GM12878 (cell line): ENCODE measurements around the gene CSAD. TPM values are rescaled to one million over a fixed set of nuclear protein-coding genes. Genes with fewer than 3 reads are reported as not detected.

Experiments used
- ATF7 ChIP-seq: fragments of 450-650 bp; IDR thresholded peaks from 2 replicates; pipeline ENCODE4 v1.6.1; 2016; ENCODE audit warnings: low read depth, mild to moderate bottlenecking
- BRCA1 ChIP-seq: IDR thresholded peaks from 2 replicates; pipeline ENCODE4 v1.6.1; 2011; ENCODE audit warnings: low read depth, low read length, improper control_type of control experiment
- CBX3 ChIP-seq: fragments of 200-600 bp; sonication (generic); IDR thresholded peaks from 2 replicates; pipeline ENCODE4 v1.6.1; 2016; ENCODE audit warnings: low read depth, borderline replicate concordance
- CEBPB ChIP-seq, 2 experiments: fragments of 150-350 bp in 1 of 2; IDR thresholded peaks; 2 replicates each; pipeline ENCODE4 v1.6.1; 2012 to 2014; ENCODE audit warnings: low read depth in 2 of 2, low read length in 2 of 2, borderline replicate concordance in 1 of 2, inconsistent platforms in 1 of 2
- EGR1 ChIP-seq, 2 experiments: IDR thresholded peaks; 1 replicate in 1 of 2; 2 replicates in 1 of 2; pipeline ENCODE4 v1.6.1; 2011 to 2012; ENCODE audit warnings: low read depth in 2 of 2, low read length in 2 of 2, borderline replicate concordance in 1 of 2, mild to moderate bottlenecking in 1 of 2, moderate library complexity in 1 of 2
- ETV6 ChIP-seq, 2 experiments: fragments of 450-650 bp in 1 of 2; IDR thresholded peaks in 1 of 2; conservative IDR thresholded peaks in 1 of 2; 2 replicates each; pipeline ENCODE4 v1.6.1; 2014; ENCODE audit warnings: antibody characterized with exemption in 1 of 2, borderline replicate concordance in 1 of 2, low read depth in 1 of 2, mild to moderate bottlenecking in 1 of 2, moderate library complexity in 1 of 2
- EZH2 ChIP-seq: IDR thresholded peaks from 2 replicates; pipeline ENCODE4 v1.6.1; 2012; ENCODE audit warnings: low read depth, mild to moderate bottlenecking, control low read depth, inconsistent platforms, low read length, borderline replicate concordance; ENCODE audit not compliant: control insufficient read depth
- FOXM1 ChIP-seq: IDR thresholded peaks from 2 replicates; pipeline ENCODE4 v1.6.1; 2012; ENCODE audit warnings: low read depth, mild to moderate bottlenecking, inconsistent platforms, low read length, moderate library complexity
- IKZF1 ChIP-seq: fragments of 450-650 bp; conservative IDR thresholded peaks from 2 replicates; pipeline ENCODE4 v1.6.1; 2017; ENCODE audit warnings: antibody characterized with exemption, mild to moderate bottlenecking
- JUNB ChIP-seq: IDR thresholded peaks from 2 replicates; pipeline ENCODE4 v1.6.1; 2016; ENCODE audit warnings: antibody characterized with exemption, mild to moderate bottlenecking
- KDM1A ChIP-seq: fragments of 200-600 bp; sonication (generic); IDR thresholded peaks from 2 replicates; pipeline ENCODE4 v1.6.1; 2016; ENCODE audit warnings: borderline replicate concordance
- LARP7 ChIP-seq: fragments of 450-650 bp; IDR thresholded peaks from 2 replicates; pipeline ENCODE4 v1.6.1; 2017; ENCODE audit warnings: mild to moderate bottlenecking
- MLLT1 ChIP-seq: fragments of 450-650 bp; IDR thresholded peaks from 2 replicates; pipeline ENCODE4 v1.6.1; 2016; ENCODE audit warnings: mild to moderate bottlenecking
- MXI1 ChIP-seq: fragments of 150-350 bp; IDR thresholded peaks from 2 replicates; pipeline ENCODE4 v1.6.1; 2011; ENCODE audit warnings: low read depth, mild to moderate bottlenecking, inconsistent platforms, low read length, improper control_type of control experiment
- MYB ChIP-seq: fragments of 150-350 bp; IDR thresholded peaks from 2 replicates; pipeline ENCODE4 v1.6.1; 2014; ENCODE audit warnings: mild to moderate bottlenecking, low read depth, low read length, borderline replicate concordance
- NR2C1 ChIP-seq: fragments of 450-650 bp; IDR thresholded peaks from 2 replicates; pipeline ENCODE4 v1.6.1; 2017; ENCODE audit warnings: antibody characterized with exemption, mild to moderate bottlenecking, moderate library complexity
- POU2F2 ChIP-seq: IDR thresholded peaks from 3 replicates; pipeline ENCODE4 v1.6.1; 2011; ENCODE audit warnings: low read depth, mild to moderate bottlenecking, low read length, borderline replicate concordance
- RAD21 ChIP-seq: IDR thresholded peaks from 2 replicates; pipeline ENCODE4 v1.6.1; 2011; ENCODE audit warnings: mild to moderate bottlenecking, low read depth, low read length, moderate library complexity; ENCODE audit not compliant: insufficient read depth
- RELB ChIP-seq: fragments of 450-650 bp; IDR thresholded peaks from 2 replicates; pipeline ENCODE4 v1.6.1; 2017; ENCODE audit warnings: low read depth, mild to moderate bottlenecking, moderate library complexity
- RUNX3 ChIP-seq: IDR thresholded peaks from 2 replicates; pipeline ENCODE4 v1.6.1; 2012; ENCODE audit warnings: low read length, inconsistent platforms
- SIN3A ChIP-seq: IDR thresholded peaks from 2 replicates; pipeline ENCODE4 v1.6.1; 2012; ENCODE audit warnings: low read depth, low read length, improper control_type of control experiment
- SMARCA5 ChIP-seq: fragments of 450-650 bp; IDR thresholded peaks from 2 replicates; pipeline ENCODE4 v1.6.1; 2017; ENCODE audit warnings: mild to moderate bottlenecking
- SP1 ChIP-seq: IDR thresholded peaks from one replicate; pipeline ENCODE4 v1.6.1; 2011; ENCODE audit warnings: low read depth, low read length
- SPI1 ChIP-seq: IDR thresholded peaks from 2 replicates; pipeline ENCODE4 v1.6.1; 2011; ENCODE audit warnings: low read depth, mild to moderate bottlenecking, low read length, moderate library complexity, borderline replicate concordance; ENCODE audit not compliant: insufficient read depth
- TARDBP ChIP-seq: IDR thresholded peaks from 2 replicates; pipeline ENCODE4 v1.6.1; 2016; ENCODE audit warnings: borderline replicate concordance
- TCF12 ChIP-seq: IDR thresholded peaks from 2 replicates; pipeline ENCODE4 v1.6.1; 2011; ENCODE audit warnings: low read depth, mild to moderate bottlenecking, low read length
- ZSCAN29 ChIP-seq: fragments of 450-650 bp; IDR thresholded peaks from 2 replicates; pipeline ENCODE4 v1.6.1; 2017; ENCODE audit warnings: mild to moderate bottlenecking, moderate library complexity
- polyA plus RNA-seq, 11 experiments: library from polyadenylated mRNA; depleted of rRNA in 4 of 11; unstranded in 6 of 11; stranded (reverse) in 5 of 11; fragments of >200 nt; fragmentation: Nextera tagmentation in 4 of 11; fragmentation: Illumina TruSeq in 1 of 11; extraction: Ambion mirVana in 4 of 11; extraction: Trizol in 1 of 11; gene quantifications; 1 replicate in 1 of 11; 2 replicates in 10 of 11; pipeline versions ENCODE4 v1.2.1 to v1.2.3, GENCODE V29; 2011 to 2016; ENCODE audit warnings: inconsistent platforms in 2 of 11, missing spikeins in 2 of 11, low read depth in 1 of 11
- total RNA-seq, 4 experiments: library from RNA; depleted of rRNA in 3 of 4; stranded (reverse); fragments of >200 nt in 3 of 4; fragmentation: Illumina TruSeq in 1 of 4; extraction: Trizol in 1 of 4; gene quantifications; 2 replicates each; pipeline versions ENCODE4 v1.2.1 to v1.2.3, GENCODE V29; 2013 to 2021

CSAD gene
- total and polyA plus RNA-seq, 10 of the 15 experiments (the other 5 are each of a cell fraction or from before 2014, with no cell fraction given) = 1.1 to 20.4 (median 6.2) TPM

GRCh38 chr12:53205747-53206419, 25.2 kb upstream of the CSAD start (continued):
- peak; percentile 42; the same call in 1 of the 2 replicates for TF ChIP-seq ATF7
- TF ChIP-seq TCF12 = peak; percentile 81; the same call in 1 of the 2 replicates
- peak; percentile 24; the same call in 1 of the 2 replicates for TF ChIP-seq SIN3A
- TF ChIP-seq SMARCA5 = no peak
- TF ChIP-seq EZH2 = no peak
- TF ChIP-seq RUNX3 = peak; percentile 99
- peak; percentile 54; the same call in 1 of the 2 replicates for TF ChIP-seq RELB
- TF ChIP-seq NR2C1 = no peak
- TF ChIP-seq ETV6 (conservative IDR thresholded peaks at IDR 0.05 in 1 of 2, IDR thresholded peaks at IDR 0.05 in 1 of 2; ENCODE audit: borderline replicate concordance in 1 of 2, low read depth in 1 of 2) = peak in 1 of 2 experiments; percentile 80; a peak in 1 of 4 replicates
- TF ChIP-seq ZSCAN29 = no peak
- peak; percentile 63; the same call in 1 of the 2 replicates for TF ChIP-seq FOXM1
- TF ChIP-seq CBX3 = no peak
- TF ChIP-seq IKZF1 = peak; percentile 81
- TF ChIP-seq KDM1A = no peak
- peak; percentile 88 for TF ChIP-seq JUNB
- TF ChIP-seq MYB = 0 out of 2 replicates have a peak, but pooled peaks have one; percentile 26
- no peak for TF ChIP-seq LARP7
- peak; percentile 81 for TF ChIP-seq MLLT1
- TF ChIP-seq POU2F2 = peak; percentile 90
- TF ChIP-seq MXI1 = peak; percentile 66; the same call in 1 of the 2 replicates
- TF ChIP-seq TARDBP = no peak
- TF ChIP-seq SP1 = peak; percentile 73
- 0 out of 3 replicates have a peak, but pooled peaks of 1 of the 2 experiments have one; percentile 0 for TF ChIP-seq EGR1 (IDR thresholded peaks at IDR 0.05; ENCODE audit: borderline replicate concordance in 1 of 2, low read depth in 2 of 2, low read length in 2 of 2)
- no peak for TF ChIP-seq BRCA1
- TF ChIP-seq SPI1 = no peak
- no peak for TF ChIP-seq RAD21
- TF ChIP-seq CEBPB (IDR thresholded peaks at IDR 0.05; ENCODE audit: borderline replicate concordance in 1 of 2, low read depth in 2 of 2, low read length in 2 of 2) = peak in 1 of 2 experiments; percentile 51; a peak in 1 of 4 replicates
